Measurements from ENCODE around the gene PPP2R2C. TPM values are rescaled to one million over a fixed set of nuclear protein-coding genes. Genes with fewer than 3 reads are reported as not detected.

PPP2R2C gene
- total RNA-seq, 1 experiment from 2014 or later: 32.9 TPM

- ATAC-seq (no peak), DNase-seq (ENCODE audit: low read depth, low spot score) (no peak)
- no peak overlapping the region for H3K9ac ChIP-seq (ENCODE audit: low read length)
- H3K4me2 ChIP-seq (ENCODE audit: low read length): no peak overlapping the region
- intact Hi-C loops (cut with micrococcal nuclease): no loop called here
- BruUV-seq (replicated peaks): no TSS peak
- POLR2A ChIA-PET: no interaction called here
- no peaks in the 10 kb centered on the region for H3K4me1 ChIP-seq (ENCODE audit: control insufficient read depth in 1 of 2, insufficient read depth in 2 of 2, low read length in 2 of 2)
- H4K20me1 ChIP-seq (ENCODE audit: insufficient read depth): no peaks in the 10 kb centered on the region
- H3K79me2 ChIP-seq (ENCODE audit: insufficient read depth, low read length): no peaks in the 10 kb centered on the region
- CTCF ChIA-PET: no interaction called here
- no peaks in the 10 kb centered on the region for H3K9me2 ChIP-seq (ENCODE audit: insufficient read depth)
- no peaks in the 10 kb centered on the region for H3K36me3 ChIP-seq (ENCODE audit: control insufficient read depth in 1 of 2, insufficient read depth in 2 of 2, low read length in 2 of 2)
- H3K27me3 ChIP-seq (ENCODE audit: insufficient read depth, low read length): no peaks in the 10 kb centered on the region
- no peak overlapping the region for H3K4me3 ChIP-seq (replicated peaks in 1 of 2; ENCODE audit: low read depth in 1 of 2, low read length in 2 of 2)
- H3K27ac ChIP-seq (ENCODE audit: low read depth, low read length): no peak overlapping the region
- H3K9me3 ChIP-seq (ENCODE audit: control insufficient read depth in 1 of 2, insufficient read depth in 1 of 2, low read depth in 1 of 2, low read length in 2 of 2): no peaks in the 10 kb centered on the region
- RAD21 ChIA-PET (ENCODE audit: low non-redundant PET in 1 of 2, low total read pairs in 2 of 2, uncharacterized antibody in 2 of 2, unreplicated experiment in 2 of 2): no interaction called here
- H2AFZ ChIP-seq (ENCODE audit: low read depth, low read length, poor library complexity, severe bottlenecking): no peak overlapping the region
- TF ChIP-seq MAX (IDR thresholded peaks at IDR 0.05) (no peak), CEBPB (IDR thresholded peaks at IDR 0.05; ENCODE audit: low read depth) (no peak)
These were observed 23.3 kb upstream of the PPP2R2C start for GRCh38 chr4:6495736-6496135.

DNA sequence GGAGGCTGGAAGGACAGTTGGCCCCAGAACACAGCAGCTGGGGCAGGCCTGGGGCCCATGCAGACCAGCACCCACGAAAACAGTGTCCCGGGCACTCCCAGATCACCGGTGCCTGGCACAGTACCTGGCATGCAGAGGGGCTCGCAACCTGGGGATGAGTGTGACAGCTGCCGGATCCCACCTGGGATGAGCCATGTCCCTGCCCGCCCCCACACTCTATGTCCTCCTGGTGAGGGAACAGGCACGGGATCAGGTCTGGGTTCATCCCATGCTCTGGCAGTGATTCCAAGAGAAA lies 22.8 kb upstream of the PPP2R2C start:
- Histone ChIP-seq H3K27ac (ENCODE audit: low read depth, low read length) (no peak overlapping the region), H3K4me3 (replicated peaks in 1 of 2; ENCODE audit: low read depth in 1 of 2, low read length in 2 of 2) (no peak overlapping the region), H4K20me1 (ENCODE audit: insufficient read depth) (no peaks in the 10 kb centered on the region), H3K27me3 (ENCODE audit: insufficient read depth, low read length) (no peaks in the 10 kb centered on the region), H2AFZ (ENCODE audit: low read depth, low read length, poor library complexity, severe bottlenecking) (no peak overlapping the region), H3K9ac (ENCODE audit: low read length) (no peak overlapping the region), H3K9me3 (ENCODE audit: control insufficient read depth in 1 of 2, insufficient read depth in 1 of 2, low read depth in 1 of 2, low read length in 2 of 2) (no peaks in the 10 kb centered on the region), H3K9me2 (ENCODE audit: insufficient read depth) (no peaks in the 10 kb centered on the region), H3K4me2 (ENCODE audit: low read length) (no peak overlapping the region), H3K4me1 (ENCODE audit: control insufficient read depth in 1 of 2, insufficient read depth in 2 of 2, low read length in 2 of 2) (no peaks in the 10 kb centered on the region), H3K36me3 (ENCODE audit: control insufficient read depth in 1 of 2, insufficient read depth in 2 of 2, low read length in 2 of 2) (no peaks in the 10 kb centered on the region), H3K79me2 (ENCODE audit: insufficient read depth, low read length) (no peaks in the 10 kb centered on the region)
- no peak for ATAC-seq
- intact Hi-C loops (cut with micrococcal nuclease): no loop called here
- no peak for DNase-seq (ENCODE audit: low read depth, low spot score)
- ChIA-PET CTCF (no interaction called here), RAD21 (ENCODE audit: low non-redundant PET in 1 of 2, low total read pairs in 2 of 2, uncharacterized antibody in 2 of 2, unreplicated experiment in 2 of 2) (no interaction called here), POLR2A (no interaction called here)
- TF ChIP-seq MAX (IDR thresholded peaks at IDR 0.05) (no peak), POLR2A (IDR thresholded peaks at IDR 0.05; ENCODE audit: borderline replicate concordance, extremely low read depth, insufficient read depth, insufficient read length) (no peak), SP1 (IDR thresholded peaks at IDR 0.05; ENCODE audit: low read depth) (no peak), ZNF274 (IDR thresholded peaks at IDR 0.05; ENCODE audit: low read depth, low read length) (no peak), SRF (IDR thresholded peaks at IDR 0.05; ENCODE audit: low read depth) (no peak), FOSL1 (IDR thresholded peaks at IDR 0.05; ENCODE audit: low read depth) (no peak), EZH2phosphoT487 (IDR thresholded peaks at IDR 0.05; ENCODE audit: borderline replicate concordance) (no peak), ZFX (IDR thresholded peaks at IDR 0.05) (no peak), EGR1 (IDR thresholded peaks at IDR 0.05; ENCODE audit: low read depth) (no peak), POLR2AphosphoS5 (IDR thresholded peaks at IDR 0.05; ENCODE audit: low read depth, low read length) (no peak)
- no TSS peak for BruUV-seq (replicated peaks)

Measured in HCT116 (cell line).